Activated CD8-positive, alpha-beta memory T cell treated with anti-CD3 and anti-CD28 coated beads, Interleukin-2, amount 10 ng/mL, durations not matched to agents 7 days and 5 days (primary cell): Measurements from ENCODE around the gene CRTAP. TPM values are rescaled to one million over a fixed set of nuclear protein-coding genes. Genes with fewer than 3 reads are reported as not detected.
"Not testable (repeated sequence)": the region's sequence is repeated elsewhere in the genome, so short reads cannot be mapped to it uniquely, and the experiment has no call there.

Experiments used
- ATAC-seq: fragments of 150-1000 bp; cut with Tn5 transposase; one replicate; pipeline ENCODE4 v1.10.0; 2021; ENCODE audit warnings: moderate library complexity
- CTCF ChIA-PET: fragments of 350-600 bp; sonication (Branson Sonifier 250); formaldehyde crosslinking; loops from one replicate; lab custom pipeline; 2021; ENCODE audit warnings: antibody characterized with exemption; lab: Charles Lee
- DNase-seq: peaks from one replicate; pipeline ENCODE4 v3.0.0-alpha.2; 2020
- H3K27ac Mint-ChIP-seq: one replicate; pipeline ENCODE4 v1.8.0; 2021; ENCODE audit warnings: mild to moderate bottlenecking, mixed read lengths
- H3K27me3 Mint-ChIP-seq: one replicate; pipeline ENCODE4 v1.8.0; 2021; ENCODE audit warnings: mixed read lengths
- H3K36me3 Mint-ChIP-seq: one replicate; pipeline ENCODE4 v1.8.0; 2021; ENCODE audit warnings: mild to moderate bottlenecking, mixed read lengths
- H3K4me1 Mint-ChIP-seq: one replicate; pipeline ENCODE4 v1.8.0; 2021; ENCODE audit warnings: mixed read lengths
- H3K4me3 Mint-ChIP-seq: one replicate; pipeline ENCODE4 v1.8.0; 2021; ENCODE audit warnings: mild to moderate bottlenecking, moderate library complexity, mixed read lengths
- H3K9me3 Mint-ChIP-seq: one replicate; pipeline ENCODE4 v1.8.0; 2022; ENCODE audit warnings: low read depth, mixed read lengths
- total RNA-seq, 2 experiments: library from RNA; stranded (reverse); gene quantifications; one replicate each; pipeline ENCODE4 v1.2.3, GENCODE V29; 2021

The CRTAP gene
- total RNA-seq, 2 experiments from 2014 or later, result 28.0 to 40.3 TPM

GRCh38 chr3:33152363-33153360 lies 38.8 kb downstream of the CRTAP start:
- Mint-ChIP-seq H3K4me1 (no peaks in the 10 kb centered on the region), H3K27me3 (peaks cover 6% of the 10 kb centered on the region), H3K9me3 (no peaks in the 10 kb centered on the region), H3K4me3 (no peak overlapping the region), H3K27ac (no peak overlapping the region), H3K36me3 (no peaks in the 10 kb centered on the region)
- no peak for ATAC-seq
- DNase-seq, result no peak
- CTCF ChIA-PET, result interaction anchor here (1.9 kb wide), 1 partner anchor 19 kb away, joined by 6 read pairs; no protein-coding TSS in a partner anchor

- CTCF ChIA-PET, result interaction anchor here (0.8 to 1.3 kb wide), 2 partner anchors 10 to 22 kb away, joined by 3 to 5 read pairs; no protein-coding TSS in a partner anchor
- Mint-ChIP-seq H3K36me3 (no peaks in the 10 kb centered on the region), H3K27ac (no peak overlapping the region), H3K27me3 (peaks cover 6% of the 10 kb centered on the region), H3K4me1 (no peaks in the 10 kb centered on the region), H3K9me3 (no peaks in the 10 kb centered on the region), H3K4me3 (no peak overlapping the region)
- ATAC-seq (no peak), DNase-seq (no peak)
Measured at GRCh38 chr3:33153782-33154181, 40.0 kb downstream of the CRTAP start.

GRCh38 chr3:33155301-33155700 lies 41.5 kb downstream of the CRTAP start:
- no peaks in the 10 kb centered on the region for H3K4me1 Mint-ChIP-seq
- H3K36me3 Mint-ChIP-seq, result no peaks in the 10 kb centered on the region
- no peak for DNase-seq
- H3K27ac Mint-ChIP-seq, result no peak overlapping the region
- ATAC-seq, result no peak
- no peaks in the 10 kb centered on the region for H3K9me3 Mint-ChIP-seq
- peaks cover 16% of the 10 kb centered on the region for H3K27me3 Mint-ChIP-seq
- CTCF ChIA-PET, result no interaction called here
- no peak overlapping the region for H3K4me3 Mint-ChIP-seq

- peaks cover 37% of the 10 kb centered on the region for H3K27me3 Mint-ChIP-seq
- no peak overlapping the region for H3K4me3 Mint-ChIP-seq
- no peaks in the 10 kb centered on the region for H3K36me3 Mint-ChIP-seq
- H3K27ac Mint-ChIP-seq, result no peak overlapping the region
- DNase-seq (no peak), ATAC-seq (no peak)
- CTCF ChIA-PET, result no interaction called here
- H3K9me3 Mint-ChIP-seq, result no peaks in the 10 kb centered on the region
- no peaks in the 10 kb centered on the region for H3K4me1 Mint-ChIP-seq
Measured at GRCh38 chr3:33159234-33159633, 45.4 kb downstream of the CRTAP start.

- no peaks in the 10 kb centered on the region for H3K36me3 Mint-ChIP-seq
- H3K9me3 Mint-ChIP-seq, result no peaks in the 10 kb centered on the region
- no peak overlapping the region for H3K4me3 Mint-ChIP-seq
- no peak for DNase-seq
- CTCF ChIA-PET, result no interaction called here
- no peak overlapping the region for H3K27ac Mint-ChIP-seq
- peaks cover 36% of the 10 kb centered on the region for H3K27me3 Mint-ChIP-seq
- ATAC-seq, result no peak
- no peaks in the 10 kb centered on the region for H3K4me1 Mint-ChIP-seq
Measured at GRCh38 chr3:33159981-33160380, 46.2 kb downstream of the CRTAP start.

- H3K4me1 Mint-ChIP-seq, H3K36me3 Mint-ChIP-seq, H3K9me3 Mint-ChIP-seq, CTCF ChIA-PET, ATAC-seq, DNase-seq, H3K27ac Mint-ChIP-seq, H3K4me3 Mint-ChIP-seq: not testable (repeated sequence)
- peaks cover 38% of the 10 kb centered on the region for H3K27me3 Mint-ChIP-seq
Measured at GRCh38 chr3:33162621-33163020, 48.8 kb downstream of the CRTAP start.

- H3K4me1 Mint-ChIP-seq, result peaks cover 4% of the 10 kb centered on the region
- H3K36me3 Mint-ChIP-seq, result no peaks in the 10 kb centered on the region
- H3K27ac Mint-ChIP-seq, result no peak overlapping the region
- H3K4me3 Mint-ChIP-seq, result no peak overlapping the region
- ATAC-seq (no peak), DNase-seq (no peak)
- CTCF ChIA-PET, result no interaction called here
- peaks cover 28% of the 10 kb centered on the region for H3K27me3 Mint-ChIP-seq
- H3K9me3 Mint-ChIP-seq, result no peaks in the 10 kb centered on the region
Measured at GRCh38 chr3:33165372-33165771, 51.6 kb downstream of the CRTAP start.

GRCh38 chr3:33166095-33166494 lies 52.3 kb downstream of the CRTAP start:
- Mint-ChIP-seq H3K9me3 (no peaks in the 10 kb centered on the region), H3K36me3 (no peaks in the 10 kb centered on the region), H3K4me3 (no peak overlapping the region), H3K27me3 (peaks cover 21% of the 10 kb centered on the region), H3K4me1 (peaks cover 4% of the 10 kb centered on the region), H3K27ac (no peak overlapping the region)
- CTCF ChIA-PET, result no interaction called here
- DNase-seq, result no peak
- no peak for ATAC-seq

GRCh38 chr3:33167284-33167683 lies 53.5 kb downstream of the CRTAP start:
- Mint-ChIP-seq H3K4me3 (no peak overlapping the region), H3K9me3 (no peaks in the 10 kb centered on the region), H3K27ac (no peak overlapping the region), H3K4me1 (peaks cover 12% of the 10 kb centered on the region), H3K27me3 (peaks cover 12% of the 10 kb centered on the region), H3K36me3 (peaks cover 2% of the 10 kb centered on the region)
- ATAC-seq (no peak), DNase-seq (no peak)
- CTCF ChIA-PET, result interaction anchor here (1.2 kb wide), 1 partner anchor 36 kb away, joined by 5 read pairs; no protein-coding TSS in a partner anchor

- Mint-ChIP-seq H3K27ac (no peak overlapping the region), H3K4me3 (no peak overlapping the region), H3K27me3 (peaks cover 8% of the 10 kb centered on the region), H3K36me3 (peaks cover 2% of the 10 kb centered on the region), H3K9me3 (no peaks in the 10 kb centered on the region), H3K4me1 (peaks cover 12% of the 10 kb centered on the region)
- no peak for ATAC-seq
- CTCF ChIA-PET, result interaction anchor here (1.2 kb wide), 1 partner anchor 36 kb away, joined by 5 read pairs; no protein-coding TSS in a partner anchor
- no peak for DNase-seq
Measured at GRCh38 chr3:33167716-33168336, 54.0 kb downstream of the CRTAP start.

GRCh38 chr3:33170531-33170930 lies 56.7 kb downstream of the CRTAP start:
- CTCF ChIA-PET, result interaction anchor here (1.9 kb wide), 1 partner anchor 19 kb away, joined by 6 read pairs; no protein-coding TSS in a partner anchor
- Mint-ChIP-seq H3K27me3 (no peaks in the 10 kb centered on the region), H3K4me3 (no peak overlapping the region), H3K27ac (no peak overlapping the region), H3K9me3 (no peaks in the 10 kb centered on the region), H3K4me1 (peaks cover 12% of the 10 kb centered on the region), H3K36me3 (peaks cover 2% of the 10 kb centered on the region)
- DNase-seq, result no peak
- ATAC-seq, result no peak

GRCh38 chr3:33171580-33171979 lies 57.8 kb downstream of the CRTAP start:
- no peaks in the 10 kb centered on the region for H3K9me3 Mint-ChIP-seq
- peaks cover 12% of the 10 kb centered on the region for H3K4me1 Mint-ChIP-seq
- H3K36me3 Mint-ChIP-seq, result peaks cover 2% of the 10 kb centered on the region
- no peaks in the 10 kb centered on the region for H3K27me3 Mint-ChIP-seq
- no peak overlapping the region for H3K4me3 Mint-ChIP-seq
- no peak for DNase-seq
- ATAC-seq, result peak; percentile 61
- peak overlapping the region; percentile 56 for H3K27ac Mint-ChIP-seq
- CTCF ChIA-PET, result interaction anchor here (1.9 kb wide), 1 partner anchor 20 kb away, joined by 6 read pairs; no protein-coding TSS in a partner anchor

- Mint-ChIP-seq H3K27me3 (peaks cover 8% of the 10 kb centered on the region), H3K9me3 (no peaks in the 10 kb centered on the region), H3K4me3 (no peak overlapping the region), H3K4me1 (peaks cover 9% of the 10 kb centered on the region), H3K36me3 (peaks cover 2% of the 10 kb centered on the region), H3K27ac (no peak overlapping the region)
- no peak for DNase-seq
- no peak for ATAC-seq
- CTCF ChIA-PET, result interaction anchor here (0.9 to 1.1 kb wide), 2 partner anchors 41 to 43 kb away, joined by 3 read pairs; no protein-coding TSS in a partner anchor
Measured at GRCh38 chr3:33173103-33173502, 59.3 kb downstream of the CRTAP start.
